Endothelial cell of umbilical vein (primary cell): ENCODE data around the gene GALNT12. TPM values are rescaled to one million over a fixed set of nuclear protein-coding genes. Genes with fewer than 3 reads are reported as not detected.

Experiments used
- BruUV-seq: library from RNA; stranded (reverse); fragments of 400-500 nt; replicated peaks from 2 replicates; lab custom pipeline; 2021; lab: Mats Ljungman, UMichigan
- CTCF ChIA-PET: fragments of 300-600, 350-600 bp; sonication (Branson Sonifier 250); formaldehyde crosslinking; loops from one replicate; lab custom pipeline; 2021; ENCODE audit warnings: antibody characterized with exemption, inconsistent platforms; lab: Charles Lee
- POLR2A ChIA-PET: fragments of 300-600, 350-600 bp; sonication (Branson Sonifier 250); formaldehyde crosslinking; loops from one replicate; lab custom pipeline; 2021; ENCODE audit warnings: antibody characterized with exemption, inconsistent platforms; lab: Charles Lee
- DNase-seq: peaks from one replicate; pipeline ENCODE4 v3.0.0-alpha.2; 2011; ENCODE audit warnings: low read depth, low spot score
- FAIRE-seq: peaks from 2 replicates; lab custom pipeline; 2011; peaks lifted over from hg19 to GRCh38; lab: Jason Lieb, UNC
- H2AFZ ChIP-seq: 2 replicates; pipeline ENCODE4 v1.6.0; 2012; ENCODE audit warnings: low read depth, low read length, control low read depth, inconsistent platforms
- H3K27ac ChIP-seq: 2 replicates; pipeline ENCODE4 v1.5.1; 2011; ENCODE audit warnings: low read depth, mild to moderate bottlenecking, control low read depth, low read length, moderate library complexity; ENCODE audit not compliant: insufficient read depth
- H3K27me3 ChIP-seq, 2 experiments: 2 replicates each; pipeline versions ENCODE4 v1.6.0 to v1.6.1; 2011; ENCODE audit warnings: low read length in 2 of 2, mixed read lengths in 1 of 2; ENCODE audit not compliant: control insufficient read depth in 2 of 2, insufficient read depth in 2 of 2
- H3K36me3 ChIP-seq, 2 experiments: 2 replicates in 1 of 2; 3 replicates in 1 of 2; pipeline ENCODE4 v1.5.1; 2011; ENCODE audit warnings: low read length in 2 of 2, mild to moderate bottlenecking in 1 of 2, moderate library complexity in 1 of 2; ENCODE audit not compliant: control insufficient read depth in 2 of 2, insufficient read depth in 2 of 2; ENCODE audit errors: extremely low read depth in 1 of 2
- H3K4me1 ChIP-seq: 3 replicates; pipeline ENCODE4 v1.5.1; 2011; ENCODE audit warnings: mild to moderate bottlenecking, low read length; ENCODE audit not compliant: control insufficient read depth, insufficient read depth; ENCODE audit errors: extremely low read depth
- H3K4me2 ChIP-seq: 2 replicates; pipeline ENCODE4 v1.6.1; 2011; ENCODE audit warnings: low read length, control low read depth, mixed read lengths; ENCODE audit not compliant: insufficient read depth
- H3K4me3 ChIP-seq, 3 experiments: fragments of 200-600 bp in 1 of 3; sonication (generic), shearing (Covaris generic) in 1 of 3; replicated peaks in 1 of 3; 2 replicates each; pipeline ENCODE4 v1.5.1; 2011 to 2016; ENCODE audit warnings: control low read depth in 3 of 3, low read length in 3 of 3, mild to moderate bottlenecking in 2 of 3, inconsistent platforms in 1 of 3, low read depth in 1 of 3, moderate library complexity in 1 of 3; ENCODE audit not compliant: insufficient read depth in 1 of 3
- H3K79me2 ChIP-seq: 2 replicates; pipeline ENCODE4 v1.6.0; 2012; ENCODE audit warnings: low read length, inconsistent platforms; ENCODE audit not compliant: control insufficient read depth, insufficient read depth
- H3K9ac ChIP-seq: replicated peaks from 2 replicates; pipeline ENCODE3; 2011; ENCODE audit warnings: low read length, control low read depth; ENCODE audit not compliant: insufficient read depth; ENCODE audit errors: extremely low read depth
- H3K9me1 ChIP-seq: replicated peaks from 3 replicates; pipeline ENCODE4 v1.6.0; 2011; ENCODE audit warnings: mild to moderate bottlenecking, low read length; ENCODE audit not compliant: control insufficient read depth, insufficient read depth; ENCODE audit errors: extremely low read depth
- H3K9me3 ChIP-seq: replicated peaks from 2 replicates; pipeline ENCODE4 v1.5.1; 2012; ENCODE audit warnings: low read length, inconsistent platforms; ENCODE audit not compliant: control insufficient read depth, insufficient read depth
- H4K20me1 ChIP-seq: replicated peaks from 2 replicates; pipeline ENCODE3; 2011; ENCODE audit warnings: mild to moderate bottlenecking, low read length; ENCODE audit not compliant: control insufficient read depth, insufficient read depth; ENCODE audit errors: extremely low read depth
- MAX ChIP-seq: IDR thresholded peaks from 2 replicates; pipeline ENCODE4 v1.6.1; 2011; ENCODE audit not compliant: insufficient read depth, insufficient read length
- POLR2AphosphoS5 ChIP-seq: IDR thresholded peaks from 2 replicates; pipeline ENCODE4 v1.6.1; 2012; ENCODE audit warnings: low read depth, mild to moderate bottlenecking, control low read depth, low read length, moderate library complexity; ENCODE audit not compliant: insufficient read depth
- dilution Hi-C: fragments of 300-500 bp; cut with MboI; formaldehyde crosslinking; loops from one replicate; pipeline ENCODE4 v1.15.0; 2019; ENCODE audit warnings: low sequenced_read_pairs; ENCODE audit not compliant: extremely low pct_ligation_motif_present
- intact Hi-C: fragments of 100-400 bp; cut with micrococcal nuclease; formaldehyde crosslinking; loops from one replicate; pipeline ENCODE4 v1.10.0; 2022
- polyA plus RNA-seq, 4 experiments: library from polyadenylated mRNA; depleted of rRNA in 3 of 4; stranded (reverse) in 3 of 4; unstranded in 1 of 4; fragments of >200 nt; gene quantifications; 2 replicates each; pipeline versions ENCODE4 v1.2.1 to v1.2.3, GENCODE V29; 2011 to 2012; ENCODE audit warnings: missing spikeins in 1 of 4
- total RNA-seq: library from RNA; stranded (reverse); gene quantifications from 2 replicates; pipeline ENCODE4 v1.2.3, GENCODE V29; 2021
- TF ChIP-seq, protein P1 (sequence below), 2 donors: IDR thresholded peaks; 1 replicate in 1 of 2; 2 replicates in 1 of 2; pipeline ENCODE4 v1.5.1; 2011; ENCODE audit warnings: low read length in 2 of 2, mild to moderate bottlenecking in 2 of 2, moderate library complexity in 2 of 2, control low read depth in 1 of 2, inconsistent platforms in 1 of 2, low read depth in 1 of 2; ENCODE audit not compliant: insufficient read depth in 1 of 2; ENCODE audit errors: extremely low read depth in 1 of 2

GALNT12 gene
- total and polyA plus RNA-seq, 2 donors (not counting 3 experiments of a cell fraction or from before 2014, with no cell fraction given): 0.26 to 0.44 TPM

- peaks cover 3 to 6% of the 10 kb centered on the region in 2 experiments for H3K27me3 ChIP-seq
- peak within 1 kb of the TSS; percentile 99 for H2AFZ ChIP-seq
- H3K9me3 ChIP-seq: no peaks in the 10 kb centered on the region
- no peaks in the 10 kb centered on the region for H3K9me1 ChIP-seq
- H3K4me3 ChIP-seq: peak within 1 kb of the TSS; percentile 57 to 90 (median 73)
- H3K4me2 ChIP-seq: peak within 1 kb of the TSS; percentile 92
- FAIRE-seq: peak; percentile 73
- DNase-seq: peak; percentile 60
- H3K4me1 ChIP-seq: peaks cover 16% of the 10 kb centered on the region
- POLR2A ChIA-PET: no interaction called here
- H3K9ac ChIP-seq: peak within 1 kb of the TSS; percentile 79
- TF ChIP-seq POLR2AphosphoS5: peak; percentile 54
- no peak for TF ChIP-seq MAX
- TF ChIP-seq, protein P1, sequence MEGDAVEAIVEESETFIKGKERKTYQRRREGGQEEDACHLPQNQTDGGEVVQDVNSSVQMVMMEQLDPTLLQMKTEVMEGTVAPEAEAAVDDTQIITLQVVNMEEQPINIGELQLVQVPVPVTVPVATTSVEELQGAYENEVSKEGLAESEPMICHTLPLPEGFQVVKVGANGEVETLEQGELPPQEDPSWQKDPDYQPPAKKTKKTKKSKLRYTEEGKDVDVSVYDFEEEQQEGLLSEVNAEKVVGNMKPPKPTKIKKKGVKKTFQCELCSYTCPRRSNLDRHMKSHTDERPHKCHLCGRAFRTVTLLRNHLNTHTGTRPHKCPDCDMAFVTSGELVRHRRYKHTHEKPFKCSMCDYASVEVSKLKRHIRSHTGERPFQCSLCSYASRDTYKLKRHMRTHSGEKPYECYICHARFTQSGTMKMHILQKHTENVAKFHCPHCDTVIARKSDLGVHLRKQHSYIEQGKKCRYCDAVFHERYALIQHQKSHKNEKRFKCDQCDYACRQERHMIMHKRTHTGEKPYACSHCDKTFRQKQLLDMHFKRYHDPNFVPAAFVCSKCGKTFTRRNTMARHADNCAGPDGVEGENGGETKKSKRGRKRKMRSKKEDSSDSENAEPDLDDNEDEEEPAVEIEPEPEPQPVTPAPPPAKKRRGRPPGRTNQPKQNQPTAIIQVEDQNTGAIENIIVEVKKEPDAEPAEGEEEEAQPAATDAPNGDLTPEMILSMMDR (IDR thresholded peaks at IDR 0.05; ENCODE audit: extremely low read depth in 1 of 2, insufficient read depth in 1 of 2, low read depth in 1 of 2, low read length in 2 of 2): peak; percentile 30 to 53
- CTCF ChIA-PET: interaction anchor here (0.5 to 1.9 kb wide), 4 partner anchors 10 to 1426 kb away, joined by 3 to 4 read pairs (median 3); no protein-coding TSS in a partner anchor
- H3K79me2 ChIP-seq: peaks cover 22% of the 10 kb centered on the region
- no TSS peak for BruUV-seq
- no peaks in the 10 kb centered on the region for H3K36me3 ChIP-seq
- intact Hi-C loops (loop anchor here (1.0 kb wide), 1 partner anchor 481 kb away; no protein-coding TSS in a partner anchor), dilution Hi-C loops (no loop called here)
- no peaks in the 10 kb centered on the region for H4K20me1 ChIP-seq
- H3K27ac ChIP-seq: peak within 1 kb of the TSS; percentile 32
Measured at GRCh38 chr9:98796364-98797101, 10.9 kb upstream of the GALNT12 start, which contains the start of gene ANKS6. ANKS6 (minus strand) TSS chr9:98796555; CDS start chr9:98796491, 64 bp downstream.
